ENCODE data around the gene RSRC1.

The RSRC1 gene

DNA sequence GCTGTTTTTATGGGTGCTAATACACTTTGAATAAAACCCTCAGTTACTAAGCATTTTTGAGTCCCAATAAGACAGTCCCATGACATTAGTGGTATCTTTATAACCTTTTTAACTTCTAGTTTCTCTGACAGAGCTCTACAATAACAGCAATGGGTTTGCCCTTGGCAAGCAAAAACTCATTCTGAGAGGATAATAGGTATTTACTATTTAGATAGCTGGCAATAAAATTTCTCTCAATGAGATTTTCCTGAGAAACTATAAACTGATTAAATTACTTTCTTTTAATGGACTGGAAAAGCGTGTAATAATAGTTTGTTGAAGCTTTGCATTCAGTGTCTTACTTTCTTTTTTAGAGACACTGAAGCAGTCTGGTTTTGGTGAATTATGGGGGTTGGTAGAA is 293.1 kb downstream of the RSRC1 start:
- Histone ChIP-seq H3K9me2 (replicated peaks; ENCODE audit: insufficient read depth, low read length) (no peaks in the 10 kb centered on the region), H4K20me1 (ENCODE audit: low read depth, low read length) (no peaks in the 10 kb centered on the region), H3K27ac (ENCODE audit: low read depth, low read length) (no peak overlapping the region), H3K4me2 (ENCODE audit: low read depth, low read length, poor library complexity, severe bottlenecking) (no peak overlapping the region), H3K27me3 (ENCODE audit: low read length) (no peaks in the 10 kb centered on the region), H3K4me3 (ENCODE audit: insufficient read depth, low read length, poor library complexity, severe bottlenecking) (no peak overlapping the region), H3F3A (ENCODE audit: insufficient read depth) (no peaks in the 10 kb centered on the region), H3K9ac (ENCODE audit: low read length) (no peak overlapping the region), H3K9me3 (ENCODE audit: insufficient read depth, low read length) (no peaks in the 10 kb centered on the region), H3K36me3 (ENCODE audit: low read length) (no peaks in the 10 kb centered on the region), H3K79me2 (ENCODE audit: insufficient read depth, low read length) (no peaks in the 10 kb centered on the region; the same call in 1 of the 2 replicates), H2AFZ (ENCODE audit: low read depth, low read length, severe bottlenecking) (no peak overlapping the region)
- TF ChIP-seq, protein P1, sequence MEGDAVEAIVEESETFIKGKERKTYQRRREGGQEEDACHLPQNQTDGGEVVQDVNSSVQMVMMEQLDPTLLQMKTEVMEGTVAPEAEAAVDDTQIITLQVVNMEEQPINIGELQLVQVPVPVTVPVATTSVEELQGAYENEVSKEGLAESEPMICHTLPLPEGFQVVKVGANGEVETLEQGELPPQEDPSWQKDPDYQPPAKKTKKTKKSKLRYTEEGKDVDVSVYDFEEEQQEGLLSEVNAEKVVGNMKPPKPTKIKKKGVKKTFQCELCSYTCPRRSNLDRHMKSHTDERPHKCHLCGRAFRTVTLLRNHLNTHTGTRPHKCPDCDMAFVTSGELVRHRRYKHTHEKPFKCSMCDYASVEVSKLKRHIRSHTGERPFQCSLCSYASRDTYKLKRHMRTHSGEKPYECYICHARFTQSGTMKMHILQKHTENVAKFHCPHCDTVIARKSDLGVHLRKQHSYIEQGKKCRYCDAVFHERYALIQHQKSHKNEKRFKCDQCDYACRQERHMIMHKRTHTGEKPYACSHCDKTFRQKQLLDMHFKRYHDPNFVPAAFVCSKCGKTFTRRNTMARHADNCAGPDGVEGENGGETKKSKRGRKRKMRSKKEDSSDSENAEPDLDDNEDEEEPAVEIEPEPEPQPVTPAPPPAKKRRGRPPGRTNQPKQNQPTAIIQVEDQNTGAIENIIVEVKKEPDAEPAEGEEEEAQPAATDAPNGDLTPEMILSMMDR (IDR thresholded peaks at IDR 0.05; ENCODE audit: insufficient read depth, low read length, poor library complexity, severe bottlenecking) = no peak
- TF ChIP-seq EZH2phosphoT487 (conservative IDR thresholded peaks at IDR 0.05; ENCODE audit: low read length) = no peak

DNA sequence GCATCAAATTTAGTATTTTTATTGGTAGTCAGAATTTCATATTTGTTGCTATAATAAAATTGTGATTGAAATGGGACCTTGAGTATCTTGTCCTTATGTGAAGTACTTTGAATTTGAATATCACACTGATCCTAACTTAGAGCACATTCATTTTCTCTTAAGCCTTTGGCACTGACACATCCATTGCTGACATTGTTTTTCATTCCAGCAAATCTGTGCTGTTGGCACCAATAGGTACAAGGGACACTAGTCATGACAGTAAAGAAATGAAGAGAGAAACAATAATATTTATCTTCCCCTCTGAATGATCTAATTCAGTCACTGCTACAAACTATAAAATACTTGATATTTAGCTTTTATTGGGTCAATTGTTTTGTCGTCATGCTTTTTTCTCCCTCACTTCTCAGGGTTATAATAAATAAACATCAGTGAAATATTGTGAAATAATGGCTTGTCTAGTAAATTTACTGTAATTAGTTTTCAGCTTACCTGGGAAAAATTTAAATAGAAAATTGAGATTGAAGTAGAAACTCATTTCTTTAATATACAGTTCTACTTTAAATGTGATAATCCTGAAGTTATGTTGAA is 294.3 kb downstream of the RSRC1 start:
- no peaks in the 10 kb centered on the region for H3F3A ChIP-seq (ENCODE audit: insufficient read depth)
- no peaks in the 10 kb centered on the region for H4K20me1 ChIP-seq (ENCODE audit: low read depth, low read length)
- no peaks in the 10 kb centered on the region for H3K9me2 ChIP-seq (replicated peaks; ENCODE audit: insufficient read depth, low read length)
- no peak overlapping the region for H3K9ac ChIP-seq (ENCODE audit: low read length)
- H3K36me3 ChIP-seq (ENCODE audit: low read length) = no peaks in the 10 kb centered on the region
- H3K27ac ChIP-seq (ENCODE audit: low read depth, low read length) = no peak overlapping the region
- TF ChIP-seq, protein P1 (IDR thresholded peaks at IDR 0.05; ENCODE audit: insufficient read depth, low read length, poor library complexity, severe bottlenecking) = no peak
- TF ChIP-seq EZH2phosphoT487 (conservative IDR thresholded peaks at IDR 0.05; ENCODE audit: low read length) = no peak
- H3K9me3 ChIP-seq (ENCODE audit: insufficient read depth, low read length) = no peaks in the 10 kb centered on the region
- H3K79me2 ChIP-seq (ENCODE audit: insufficient read depth, low read length) = no peaks in the 10 kb centered on the region; the same call in 1 of the 2 replicates
- no peak overlapping the region for H3K4me3 ChIP-seq (ENCODE audit: insufficient read depth, low read length, poor library complexity, severe bottlenecking)
- H2AFZ ChIP-seq (ENCODE audit: low read depth, low read length, severe bottlenecking) = no peak overlapping the region
- H3K27me3 ChIP-seq (ENCODE audit: low read length) = no peaks in the 10 kb centered on the region
- H3K4me2 ChIP-seq (ENCODE audit: low read depth, low read length, poor library complexity, severe bottlenecking) = no peak overlapping the region

DNA sequence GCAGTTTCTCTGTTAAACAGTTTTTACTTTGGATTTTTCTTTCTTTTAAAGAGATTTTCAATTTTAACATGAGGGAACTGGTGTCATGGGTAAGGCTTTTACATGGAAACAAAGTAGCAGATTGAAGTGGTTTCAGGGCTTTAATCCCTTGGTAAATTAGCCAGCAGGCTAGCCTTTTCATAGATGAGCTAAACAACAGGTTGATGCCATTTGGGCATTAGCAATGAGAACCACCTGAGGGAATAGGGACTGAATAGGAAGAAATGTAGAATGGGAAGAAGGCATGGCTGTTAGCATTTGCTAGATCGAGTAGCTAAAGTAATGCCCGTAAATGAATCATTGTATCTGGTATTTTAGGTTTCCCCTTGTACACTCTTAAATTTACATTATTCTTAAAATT is 295.6 kb downstream of the RSRC1 start:
- H3F3A ChIP-seq (ENCODE audit: insufficient read depth) = no peaks in the 10 kb centered on the region
- H4K20me1 ChIP-seq (ENCODE audit: low read depth, low read length) = no peaks in the 10 kb centered on the region
- H3K27ac ChIP-seq (ENCODE audit: low read depth, low read length) = no peak overlapping the region
- H3K79me2 ChIP-seq (ENCODE audit: insufficient read depth, low read length) = no peaks in the 10 kb centered on the region; the same call in 1 of the 2 replicates
- no peaks in the 10 kb centered on the region for H3K36me3 ChIP-seq (ENCODE audit: low read length)
- no peak overlapping the region for H3K4me3 ChIP-seq (ENCODE audit: insufficient read depth, low read length, poor library complexity, severe bottlenecking)
- H3K9me3 ChIP-seq (ENCODE audit: insufficient read depth, low read length) = no peaks in the 10 kb centered on the region
- H3K27me3 ChIP-seq (ENCODE audit: low read length) = no peaks in the 10 kb centered on the region
- TF ChIP-seq, protein P1 (IDR thresholded peaks at IDR 0.05; ENCODE audit: insufficient read depth, low read length, poor library complexity, severe bottlenecking) = no peak
- no peak for TF ChIP-seq EZH2phosphoT487 (conservative IDR thresholded peaks at IDR 0.05; ENCODE audit: low read length)
- no peak overlapping the region for H3K4me2 ChIP-seq (ENCODE audit: low read depth, low read length, poor library complexity, severe bottlenecking)
- no peak overlapping the region for H3K9ac ChIP-seq (ENCODE audit: low read length)
- H2AFZ ChIP-seq (ENCODE audit: low read depth, low read length, severe bottlenecking) = no peak overlapping the region
- no peaks in the 10 kb centered on the region for H3K9me2 ChIP-seq (replicated peaks; ENCODE audit: insufficient read depth, low read length)

Data from SU-DHL-6 (cell line).